NCI-H2081 (cell line): Measurements from ENCODE around the gene TUBA3D.
"Not testable (repeated sequence)": the region's sequence is repeated elsewhere in the genome, so short reads cannot be mapped to it uniquely, and the experiment has no call there.

ENCODE experiments used
- DNase-seq, 2 experiments: peaks; one replicate each; lab custom pipeline; 2025; lab: John Stamatoyannopoulos, UW

The TUBA3D gene

DNA sequence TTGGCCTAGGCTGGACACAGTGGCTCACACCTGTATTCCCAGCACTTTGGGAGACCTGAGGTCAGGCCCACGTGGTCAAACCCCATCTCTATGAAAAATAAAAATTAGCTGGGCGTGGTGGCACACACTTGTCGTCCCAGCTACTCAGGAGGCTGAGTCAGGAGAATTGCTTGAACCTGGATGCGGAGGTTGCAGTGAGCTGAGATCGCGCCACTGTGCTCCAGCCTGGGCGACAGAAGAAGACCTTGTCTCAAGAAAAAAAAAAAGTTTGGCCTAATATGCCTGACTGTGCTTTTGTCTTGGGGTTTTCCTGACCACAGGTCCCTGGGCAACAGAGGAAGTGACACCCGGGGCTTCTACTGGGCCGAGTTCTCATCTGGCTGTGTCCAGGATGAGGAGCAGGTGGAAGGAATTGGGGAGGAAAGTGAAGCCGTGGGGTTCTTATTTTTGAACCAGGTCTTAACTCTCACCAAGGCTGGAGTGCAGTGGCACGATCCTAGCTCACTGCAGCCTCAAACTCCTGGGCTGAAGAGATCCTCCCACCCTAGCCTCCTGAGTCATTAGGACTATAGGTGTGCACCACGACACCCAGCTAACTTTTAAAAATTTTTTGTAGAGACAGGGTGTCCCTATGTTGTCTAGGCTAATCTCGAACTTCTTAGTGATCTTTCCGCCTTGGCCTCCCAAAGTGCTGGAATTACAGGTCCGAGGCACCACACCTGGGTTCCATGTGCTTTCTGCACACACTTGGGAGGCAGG lies 38.7 kb downstream of the TUBA3D start:
- not testable (repeated sequence) for DNase-seq

GRCh38 chr2:131515235-131515634 lies 39.3 kb downstream of the TUBA3D start:
- DNase-seq: not testable (repeated sequence)

DNA sequence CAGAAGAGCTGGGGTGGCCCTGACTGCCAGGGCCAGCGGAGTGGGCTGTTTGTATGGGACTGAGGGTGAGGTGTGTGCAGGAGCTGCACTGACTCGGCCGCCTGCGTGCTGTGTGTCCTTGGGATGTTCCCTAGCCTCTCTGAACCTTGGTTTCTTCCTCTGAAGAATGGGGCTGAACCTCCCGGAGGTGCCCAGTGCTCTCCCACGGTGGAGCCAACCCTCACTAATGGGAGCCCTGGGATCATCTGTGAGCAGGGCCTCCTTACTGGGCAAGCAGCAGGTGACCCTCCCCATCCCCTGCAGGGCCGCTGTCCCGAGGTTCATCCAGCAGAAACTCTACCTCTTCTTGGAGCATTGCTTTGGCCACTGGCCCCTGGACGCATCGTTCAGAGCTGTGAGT lies 40.1 kb downstream of the TUBA3D start:
- no peak for DNase-seq

DNA sequence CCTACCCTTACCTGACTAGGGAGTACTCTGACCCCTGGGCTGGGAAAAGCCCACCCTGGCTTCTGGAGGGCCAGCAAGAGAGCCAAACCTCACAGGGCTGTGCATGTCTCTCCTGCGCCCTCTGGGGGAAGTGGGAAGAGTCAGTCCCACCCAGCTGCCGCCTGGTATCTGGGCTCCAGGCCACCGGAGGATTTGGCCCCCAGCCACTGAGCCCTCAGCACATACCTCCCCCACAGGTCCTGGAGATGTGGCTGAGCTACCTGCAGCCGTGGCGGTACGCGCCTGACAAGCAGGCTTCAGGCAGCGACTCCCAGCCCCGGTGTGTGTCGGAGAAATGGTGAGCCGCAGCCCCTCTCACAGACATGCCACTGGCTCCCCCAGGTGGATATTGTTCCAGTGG lies 40.7 kb downstream of the TUBA3D start:
- DNase-seq: peak; percentile 24 to 35

DNA sequence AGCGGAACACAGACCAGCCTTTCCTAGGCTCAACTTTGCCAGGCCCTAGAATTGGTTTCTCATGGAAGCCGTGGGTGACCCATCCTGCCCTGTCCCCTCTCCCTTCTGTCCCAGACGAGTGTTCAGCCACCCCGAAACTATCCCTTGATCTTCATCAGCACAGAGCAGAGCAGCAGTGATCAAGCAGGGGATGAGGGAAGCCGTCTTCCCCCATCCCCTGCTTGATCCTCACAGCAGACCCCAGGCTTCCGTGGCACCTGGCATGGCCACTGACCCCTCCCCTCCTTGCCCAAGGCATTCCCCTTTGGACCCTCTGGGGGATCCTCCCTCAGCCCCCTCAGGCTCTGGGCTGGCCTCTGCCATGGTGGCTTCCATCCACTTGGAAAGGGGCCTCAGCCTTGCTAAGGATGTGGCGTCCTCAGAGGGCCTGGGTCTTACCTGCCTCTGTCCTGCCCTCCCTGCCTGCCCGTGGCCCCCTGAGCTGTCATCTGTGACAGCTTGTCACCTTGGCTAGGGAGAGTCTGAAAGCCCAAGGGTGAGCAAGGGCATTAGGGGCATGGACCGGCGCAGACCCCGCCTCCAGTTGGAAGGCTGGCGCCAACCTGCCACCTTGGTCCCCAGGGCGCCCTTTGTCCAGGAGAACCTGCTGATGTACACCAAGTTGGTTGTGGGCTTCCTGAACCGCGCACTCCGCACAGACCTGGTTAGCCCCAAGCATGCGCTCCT lies 41.4 kb downstream of the TUBA3D start:
- no peak for DNase-seq

- not testable (repeated sequence) for DNase-seq
Observed at GRCh38 chr2:131517856-131518255, 41.9 kb downstream of the TUBA3D start.

- DNase-seq: not testable (repeated sequence)
Observed at GRCh38 chr2:131518531-131518930, 42.6 kb downstream of the TUBA3D start.

DNA sequence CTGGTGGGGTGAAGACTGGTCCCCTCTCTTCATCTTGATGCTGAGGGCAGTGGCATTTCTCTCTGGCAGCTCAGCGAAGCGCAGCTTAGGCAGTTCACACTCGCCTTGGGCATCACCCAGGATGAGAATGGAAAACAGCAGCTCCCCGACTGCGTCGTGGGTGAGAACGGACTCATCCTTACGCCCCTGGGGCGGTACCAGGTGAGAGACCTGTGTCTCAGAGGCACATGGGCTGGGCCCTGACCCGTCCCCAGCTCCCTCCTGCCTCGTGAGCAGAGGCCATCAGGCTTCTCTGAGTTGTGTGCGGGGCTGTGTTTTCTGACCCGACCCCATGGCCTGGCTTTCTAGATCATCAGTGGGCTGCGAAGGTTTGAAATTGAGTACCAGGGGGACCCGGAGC lies 43.5 kb downstream of the TUBA3D start:
- DNase-seq: no peak

- not testable (repeated sequence) for DNase-seq
Observed at GRCh38 chr2:131519871-131520470, 44.1 kb downstream of the TUBA3D start.

DNA sequence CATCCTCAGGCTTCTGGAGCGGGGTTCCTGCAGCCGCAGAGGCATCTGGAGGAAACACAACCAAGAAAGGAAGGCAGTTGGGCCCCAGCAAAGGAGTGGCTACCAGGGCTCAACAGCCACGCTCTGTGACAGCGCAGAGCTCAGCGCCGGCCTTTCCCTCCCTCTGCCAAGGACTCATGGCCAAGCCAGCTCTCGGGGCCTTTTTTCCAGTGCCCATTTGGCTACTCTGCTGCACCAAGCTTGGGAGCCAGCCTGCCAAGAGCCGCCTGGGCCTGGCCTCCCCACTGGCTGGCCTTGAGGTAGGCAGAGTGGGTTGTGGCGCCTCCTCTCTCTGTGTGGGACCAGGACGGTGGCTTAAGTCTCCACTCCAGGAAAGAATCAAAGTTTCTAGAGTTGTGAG lies 44.6 kb downstream of the TUBA3D start:
- no peak for DNase-seq

DNA sequence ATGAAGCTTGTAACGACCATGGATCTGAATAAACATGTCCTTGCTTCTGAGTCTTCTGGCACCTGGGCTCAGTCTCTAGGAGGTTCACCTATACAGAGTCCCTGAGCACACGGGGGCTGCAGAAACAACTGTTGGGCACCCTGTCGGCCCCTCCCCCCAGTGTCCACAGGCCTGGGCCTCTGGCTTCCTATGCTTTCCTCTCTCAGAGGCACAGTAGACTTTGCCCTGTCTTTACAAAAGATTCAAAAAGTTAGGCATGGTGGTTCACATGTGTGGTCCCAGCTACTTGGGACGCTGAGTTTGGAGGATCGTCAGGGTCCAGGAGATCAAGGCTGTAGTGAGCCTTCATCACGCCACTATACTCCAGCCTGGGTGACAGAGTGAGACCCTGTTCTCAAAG lies 45.6 kb downstream of the TUBA3D start:
- DNase-seq: not testable (repeated sequence)

- no peak for DNase-seq
Observed at GRCh38 chr2:131521961-131522781, 46.3 kb downstream of the TUBA3D start.

GRCh38 chr2:131525256-131525655 lies 49.3 kb downstream of the TUBA3D start:
- DNase-seq: not testable (repeated sequence)

DNA sequence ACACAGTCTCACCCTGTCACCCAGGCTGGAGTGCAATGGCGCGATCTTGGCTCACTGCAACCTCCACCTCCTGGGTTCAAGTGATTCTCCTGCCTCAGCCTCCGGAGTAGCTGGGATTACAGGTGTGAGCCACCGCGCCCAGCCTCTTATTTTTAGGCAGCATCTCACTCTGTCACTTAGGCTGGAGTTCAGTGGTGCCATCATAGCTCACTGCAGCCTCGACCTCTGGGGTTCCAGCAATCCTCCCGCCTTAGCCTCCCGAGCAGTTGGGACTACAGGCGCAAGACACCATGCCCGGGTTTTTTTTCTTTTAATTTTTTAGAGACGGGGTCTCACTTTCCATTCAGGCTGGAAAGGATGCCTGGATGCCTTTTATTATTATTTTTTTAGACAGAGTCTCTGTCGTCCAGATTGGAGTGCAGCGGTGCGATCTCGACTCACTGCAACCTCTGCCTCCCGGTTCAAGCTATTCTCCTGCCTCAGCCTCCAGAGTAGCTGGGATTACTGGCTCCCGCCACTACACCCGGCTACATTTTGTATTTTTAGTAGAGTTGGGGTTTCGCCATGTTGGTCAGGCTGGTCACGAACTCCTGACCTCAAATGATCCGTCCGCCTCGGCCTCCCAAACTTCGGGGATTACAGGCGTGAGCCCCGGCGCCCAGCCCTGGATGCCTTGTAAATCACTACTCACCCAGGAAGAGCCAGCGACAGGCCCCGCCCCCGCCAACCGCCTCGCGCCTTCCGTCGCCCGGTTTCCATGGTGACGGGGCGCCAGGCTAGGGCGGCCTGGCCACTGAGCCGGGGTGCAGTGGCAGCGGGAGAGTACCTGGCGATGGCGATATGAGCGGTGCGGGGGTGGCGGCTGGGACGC lies 51.4 kb downstream of the TUBA3D start, which contains the start of gene CCDC74A:
Gene CCDC74A, plus strand, starts transcription at position 758 of the 871 bp plus-strand sequence. Its CDS starts 83 bp downstream, at position 841.
- DNase-seq: peak; percentile 56 to 75

GRCh38 chr2:131528981-131529863 lies 53.3 kb downstream of the TUBA3D start:
- DNase-seq: not testable (repeated sequence)

GRCh38 chr2:131529864-131530445 lies 54.0 kb downstream of the TUBA3D start:
- not testable (repeated sequence) for DNase-seq

DNA sequence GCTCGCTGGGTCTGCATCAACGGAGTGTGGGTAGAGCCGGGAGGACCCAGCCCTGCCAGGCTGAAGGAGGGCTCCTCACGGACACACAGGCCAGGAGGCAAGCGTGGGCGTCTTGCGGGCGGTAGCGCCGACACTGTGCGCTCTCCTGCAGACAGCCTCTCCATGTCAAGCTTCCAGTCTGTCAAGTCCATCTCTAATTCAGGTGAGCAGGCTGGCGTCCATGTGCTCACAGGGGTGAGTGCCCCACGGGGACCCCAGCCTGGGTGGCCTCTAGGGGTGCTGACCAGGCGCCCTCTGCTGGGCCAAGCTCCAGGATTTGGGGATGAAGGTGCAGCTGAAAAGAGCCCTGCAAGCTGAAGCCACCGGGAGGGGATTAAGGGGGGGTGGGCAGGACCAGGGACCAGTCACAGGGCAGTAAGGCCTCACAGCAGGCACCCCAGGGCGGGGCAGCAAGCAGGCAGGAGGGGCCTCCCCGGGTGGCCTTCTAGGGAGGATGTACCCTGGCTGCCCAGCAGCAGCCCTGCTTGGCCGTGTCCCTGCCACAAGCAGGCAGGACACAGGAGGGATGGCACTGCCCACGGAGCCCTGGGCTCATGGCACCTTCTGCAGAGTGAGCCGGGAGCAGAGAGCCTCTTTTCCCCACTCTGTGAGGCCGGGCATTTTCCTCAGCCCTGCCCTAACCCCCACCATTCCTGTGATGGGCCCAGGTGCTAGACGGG lies 54.9 kb downstream of the TUBA3D start:
- DNase-seq: not testable (repeated sequence)

GRCh38 chr2:131531547-131532185 lies 55.7 kb downstream of the TUBA3D start:
- DNase-seq: not testable (repeated sequence)
